Ascending aorta (tissue), 2 donors: Measurements from ENCODE around the gene SCAMP3. TPM values are rescaled to one million over a fixed set of nuclear protein-coding genes. Genes with fewer than 3 reads are reported as not detected.
A peak's percentile ranks its signal among the peaks of the same experiment; 100 is the strongest.

Experiments
- DNase-seq, 2 donors: peaks; one replicate each; pipeline ENCODE4 v3.0.0-alpha.2; 2019; ENCODE audit warnings: low spot score in 2 of 2
- H3K27ac ChIP-seq, 2 donors: fragments of 200-600 bp; sonication (generic); one replicate each; pipeline ENCODE4 v1.5.1; 2016 to 2017; ENCODE audit warnings: mild to moderate bottlenecking in 1 of 2
- H3K27me3 ChIP-seq: fragments of 200-600 bp; sonication (generic); one replicate; pipeline ENCODE4 v1.5.1; 2017
- H3K36me3 ChIP-seq, 2 donors: fragments of 200-600 bp; sonication (generic); one replicate each; pipeline ENCODE4 v1.5.1; 2016
- H3K4me1 ChIP-seq, 2 donors: fragments of 200-600 bp; sonication (generic); one replicate each; pipeline ENCODE4 v1.5.1; 2016 to 2017; ENCODE audit warnings: mild to moderate bottlenecking in 1 of 2
- H3K4me3 ChIP-seq, 2 donors: fragments of 200-600 bp; sonication (generic); one replicate each; pipeline ENCODE4 v1.5.1; 2016 to 2017; ENCODE audit warnings: mild to moderate bottlenecking in 1 of 2
- H3K9me3 ChIP-seq, 2 donors: fragments of 200-600 bp; sonication (generic); one replicate each; pipeline ENCODE4 v1.5.1; 2016
- intact Hi-C: fragments of 100-400 bp; cut with DNase I; formaldehyde crosslinking; loops from one replicate; pipeline ENCODE4 v1.15.1; 2023
- total RNA-seq: library from RNA; depleted of rRNA; stranded (reverse); fragments of >200 nt; gene quantifications from one replicate; pipeline ENCODE4 v1.1.0, GENCODE V29; 2016
- TF ChIP-seq, protein P1 (sequence below), 3 experiments: fragments of 200-600 bp in 2 of 3; fragments of 450-650 bp in 1 of 3; sonication (generic) in 2 of 3; IDR thresholded peaks; one replicate each; pipeline ENCODE4 v1.5.1; 2016 to 2019; ENCODE audit warnings: antibody characterized with exemption in 3 of 3, mild to moderate bottlenecking in 1 of 3, moderate library complexity in 1 of 3

Gene SCAMP3
- total RNA-seq, 1 donor from 2014 or later, result 63.6 TPM

DNA sequence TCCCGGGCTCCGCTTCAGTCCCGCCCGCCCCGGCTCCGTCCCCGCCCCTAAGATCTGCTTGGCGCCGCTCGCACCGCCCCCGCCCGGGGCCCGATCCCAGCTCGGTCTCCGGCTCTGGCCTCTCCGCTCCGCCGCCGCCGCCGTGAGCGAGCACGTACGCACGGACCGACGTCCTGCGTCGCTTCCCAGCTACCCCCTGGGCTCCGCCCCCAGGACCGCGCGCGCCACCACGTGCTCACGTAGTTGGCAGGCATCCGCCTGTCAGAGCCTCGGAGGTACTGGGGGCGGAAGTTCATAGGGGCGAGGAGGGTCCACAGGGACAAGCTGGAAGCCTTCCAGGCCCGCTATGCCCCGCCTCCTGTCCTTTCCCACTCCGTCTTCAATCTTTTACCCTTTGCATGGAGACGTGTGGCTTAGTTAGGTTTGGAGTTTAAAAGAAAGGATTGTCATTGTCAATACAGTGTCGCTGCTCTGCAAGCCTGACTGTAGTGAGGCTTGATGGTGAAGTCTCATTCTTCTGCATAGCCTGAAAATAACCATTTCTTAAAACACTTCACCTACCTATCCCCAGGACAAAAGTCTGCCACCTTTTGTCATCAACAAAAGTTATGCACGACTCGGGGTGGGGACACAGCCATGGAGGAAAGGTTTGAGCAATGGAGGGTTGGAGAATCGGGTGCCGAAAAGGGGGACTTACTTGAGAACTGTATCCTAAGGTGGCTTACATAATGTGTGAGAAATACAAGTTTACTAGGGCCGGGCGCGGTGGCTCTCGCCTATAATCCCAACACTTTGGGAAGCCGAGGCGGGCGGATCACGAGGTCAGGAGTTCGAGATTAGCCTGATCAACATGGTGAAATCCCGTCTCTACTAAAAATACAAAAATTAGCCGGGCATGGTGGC lies 11.4 kb upstream of the SCAMP3 start, which contains the start of gene CLK2:
CLK2 (minus strand) TSS at position 162 of the 903 bp plus-strand sequence. CDS start 2,527 bp downstream, outside the sequence.
- H3K9me3 ChIP-seq, result no peaks in the 10 kb centered on the region
- TF ChIP-seq, protein P1, sequence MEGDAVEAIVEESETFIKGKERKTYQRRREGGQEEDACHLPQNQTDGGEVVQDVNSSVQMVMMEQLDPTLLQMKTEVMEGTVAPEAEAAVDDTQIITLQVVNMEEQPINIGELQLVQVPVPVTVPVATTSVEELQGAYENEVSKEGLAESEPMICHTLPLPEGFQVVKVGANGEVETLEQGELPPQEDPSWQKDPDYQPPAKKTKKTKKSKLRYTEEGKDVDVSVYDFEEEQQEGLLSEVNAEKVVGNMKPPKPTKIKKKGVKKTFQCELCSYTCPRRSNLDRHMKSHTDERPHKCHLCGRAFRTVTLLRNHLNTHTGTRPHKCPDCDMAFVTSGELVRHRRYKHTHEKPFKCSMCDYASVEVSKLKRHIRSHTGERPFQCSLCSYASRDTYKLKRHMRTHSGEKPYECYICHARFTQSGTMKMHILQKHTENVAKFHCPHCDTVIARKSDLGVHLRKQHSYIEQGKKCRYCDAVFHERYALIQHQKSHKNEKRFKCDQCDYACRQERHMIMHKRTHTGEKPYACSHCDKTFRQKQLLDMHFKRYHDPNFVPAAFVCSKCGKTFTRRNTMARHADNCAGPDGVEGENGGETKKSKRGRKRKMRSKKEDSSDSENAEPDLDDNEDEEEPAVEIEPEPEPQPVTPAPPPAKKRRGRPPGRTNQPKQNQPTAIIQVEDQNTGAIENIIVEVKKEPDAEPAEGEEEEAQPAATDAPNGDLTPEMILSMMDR (IDR thresholded peaks at IDR 0.05), result no peak
- peak; percentile 73 to 97 for DNase-seq
- intact Hi-C loops, result loop anchor here (1.0 to 10.0 kb wide), 4 partner anchors 11 to 289 kb away; partner anchors contain the start of genes ASH1L and SCAMP3
- H3K4me1 ChIP-seq, result peaks cover 10 to 23% of the 10 kb centered on the region in 2 donors
- no peaks in the 10 kb centered on the region for H3K27me3 ChIP-seq
- peak within 1 kb of the TSS; percentile 93 to 98 for H3K27ac ChIP-seq
- peak within 1 kb of the TSS; percentile 78 to 97 for H3K4me3 ChIP-seq
- H3K36me3 ChIP-seq, result peaks cover 14 to 27% of the 10 kb centered on the region in 2 donors

DNA sequence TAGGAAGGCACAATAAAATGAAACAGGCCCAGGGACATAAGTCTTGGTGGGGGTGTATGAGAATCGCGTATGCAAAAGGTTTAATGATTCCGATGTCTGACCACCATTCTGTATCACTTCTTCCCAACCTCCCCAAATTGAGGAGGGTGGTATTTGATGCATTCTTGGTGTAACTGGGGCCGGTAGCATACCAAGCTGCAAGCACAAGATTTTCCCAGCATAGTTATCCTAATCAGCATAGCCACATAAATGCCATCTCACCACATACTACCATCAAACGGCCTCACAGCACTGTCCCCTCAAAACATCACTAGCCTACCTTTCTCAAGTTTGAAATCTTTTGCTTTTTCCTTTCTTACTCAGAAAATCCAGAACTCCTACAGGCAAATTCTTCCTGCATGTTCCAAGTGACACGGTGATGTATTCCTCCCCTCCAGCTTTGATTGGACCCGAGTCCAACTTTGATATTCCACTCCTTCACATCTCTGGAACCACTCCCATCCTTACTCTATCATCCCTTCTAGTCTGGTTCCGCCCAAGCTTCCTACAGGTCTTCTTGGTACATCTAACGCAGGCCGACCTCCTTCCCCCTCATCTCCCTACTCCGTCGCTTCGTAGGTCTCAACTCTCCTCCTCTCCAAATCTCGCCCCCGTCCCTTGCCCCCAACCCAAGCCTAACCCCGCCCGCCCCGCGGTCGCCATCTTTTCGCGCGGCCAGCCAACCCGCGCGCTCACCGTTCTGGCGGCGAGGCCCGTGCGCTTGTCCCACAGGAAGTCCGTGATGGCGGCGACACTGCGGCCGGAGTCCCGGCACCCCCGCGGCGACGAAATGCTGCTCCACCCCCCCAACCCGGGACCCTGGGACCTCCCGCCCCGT lies 10.5 kb upstream of the SCAMP3 start:
- intact Hi-C loops, result loop anchor here (1.0 to 10.0 kb wide), 4 partner anchors 10 to 290 kb away; partner anchors contain the start of genes ASH1L and SCAMP3
- no peaks in the 10 kb centered on the region for H3K9me3 ChIP-seq
- H3K36me3 ChIP-seq, result peaks cover 23 to 36% of the 10 kb centered on the region in 2 donors
- peak overlapping the region; percentile 93 to 98 for H3K27ac ChIP-seq
- H3K4me1 ChIP-seq, result peaks cover 10 to 20% of the 10 kb centered on the region in 2 donors
- peak in 1 of 2 donors; percentile 86 for DNase-seq
- H3K27me3 ChIP-seq, result no peaks in the 10 kb centered on the region
- peak overlapping the region; percentile 78 to 97 for H3K4me3 ChIP-seq
- TF ChIP-seq, protein P1 (IDR thresholded peaks at IDR 0.05), result no peak

DNA sequence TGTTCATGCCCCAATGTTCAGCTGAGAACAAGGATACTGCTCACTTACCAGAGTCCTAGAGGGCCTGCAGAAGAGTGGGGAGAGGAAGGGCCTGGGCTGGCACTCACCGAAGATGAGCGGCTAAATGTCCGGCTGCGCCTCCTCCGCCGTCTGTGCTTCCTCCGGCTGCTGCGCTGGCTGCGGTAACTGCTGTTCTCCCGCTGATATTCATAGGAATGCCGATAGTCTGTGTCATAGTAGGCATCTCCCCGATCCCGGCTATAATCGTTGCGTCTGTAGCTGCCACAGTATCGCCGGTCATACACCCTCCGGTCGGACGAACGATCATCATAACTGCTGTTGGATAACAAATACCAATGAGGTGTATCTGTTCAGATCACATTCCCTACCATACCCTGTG lies 7.2 kb upstream of the SCAMP3 start:
- H3K4me3 ChIP-seq, result no peak overlapping the region
- DNase-seq, result no peak
- H3K27me3 ChIP-seq, result no peaks in the 10 kb centered on the region
- intact Hi-C loops, result no loop called here
- peaks cover 5 to 13% of the 10 kb centered on the region in 2 donors for H3K4me1 ChIP-seq
- peaks cover 53 to 69% of the 10 kb centered on the region in 2 donors for H3K36me3 ChIP-seq
- TF ChIP-seq, protein P1 (IDR thresholded peaks at IDR 0.05), result no peak
- H3K9me3 ChIP-seq, result no peaks in the 10 kb centered on the region
- no peak overlapping the region for H3K27ac ChIP-seq

DNA sequence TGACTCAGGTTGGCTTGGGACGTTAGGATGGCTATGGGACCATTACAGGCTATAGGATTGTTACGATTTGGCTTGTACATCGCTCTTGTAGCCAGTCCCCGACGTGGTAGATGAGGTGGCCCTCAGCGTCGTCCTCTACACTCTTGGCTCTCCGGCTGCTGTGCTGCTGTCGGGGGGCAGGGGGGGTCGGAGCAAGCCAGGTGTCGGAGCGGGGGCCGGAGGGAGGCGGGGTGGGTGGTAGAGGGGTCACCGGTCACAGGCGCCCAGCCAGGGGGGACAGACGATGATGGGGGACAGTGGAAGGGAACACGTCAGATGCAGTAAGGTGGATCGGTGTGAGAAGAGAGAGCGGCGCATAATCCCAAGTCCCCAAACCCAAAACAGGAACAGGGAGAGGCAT lies 6.5 kb upstream of the SCAMP3 start:
- peaks cover 5 to 10% of the 10 kb centered on the region in 2 donors for H3K4me1 ChIP-seq
- no peak overlapping the region for H3K27ac ChIP-seq
- H3K27me3 ChIP-seq, result no peaks in the 10 kb centered on the region
- H3K4me3 ChIP-seq, result no peak overlapping the region
- TF ChIP-seq, protein P1 (IDR thresholded peaks at IDR 0.05), result no peak
- H3K9me3 ChIP-seq, result no peaks in the 10 kb centered on the region
- H3K36me3 ChIP-seq, result peaks cover 59 to 76% of the 10 kb centered on the region in 2 donors
- no peak for DNase-seq
- intact Hi-C loops, result no loop called here

DNA sequence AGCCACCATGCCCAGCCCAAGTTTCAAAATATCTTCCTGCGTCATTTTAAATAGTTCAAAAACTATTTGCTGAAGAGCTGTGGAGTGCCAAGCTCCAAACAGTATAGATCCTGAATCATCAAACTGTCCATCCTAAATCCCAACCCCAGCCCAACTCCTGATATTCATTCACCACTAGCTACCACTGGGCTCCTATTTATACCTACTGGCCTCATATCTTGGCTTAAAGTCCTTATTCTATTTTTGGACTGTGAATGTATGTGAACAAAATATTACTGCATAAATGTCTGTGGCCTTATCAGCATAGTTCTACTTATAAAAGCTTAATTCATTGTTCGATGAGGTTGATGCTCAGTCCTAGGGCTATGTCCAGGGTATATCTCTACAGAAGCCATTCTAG lies 5.2 kb upstream of the SCAMP3 start:
- peaks cover 60 to 84% of the 10 kb centered on the region in 2 donors for H3K36me3 ChIP-seq
- H3K4me1 ChIP-seq, result peaks cover 4 to 14% of the 10 kb centered on the region in 2 donors
- DNase-seq, result no peak
- H3K4me3 ChIP-seq, result no peak overlapping the region
- TF ChIP-seq, protein P1 (IDR thresholded peaks at IDR 0.05), result no peak
- H3K9me3 ChIP-seq, result no peaks in the 10 kb centered on the region
- H3K27ac ChIP-seq, result no peak overlapping the region
- intact Hi-C loops, result no loop called here
- no peaks in the 10 kb centered on the region for H3K27me3 ChIP-seq
